ENCODE measurements around the gene ANKRD52. TPM values are rescaled to one million over a fixed set of nuclear protein-coding genes. Genes with fewer than 3 reads are reported as not detected.

ANKRD52 gene
- polyA plus RNA-seq, 2 of the 4 experiments (the other 2 are of a cell fraction): 26.1 to 48.7 TPM

GRCh38 chr12:56300644-56301464 lies 42.7 kb upstream of the ANKRD52 start:
- Histone ChIP-seq H3K9me3 (no peaks in the 10 kb centered on the region), H3K4me3 (peak overlapping the region; percentile 69), H3K4me2 (peak overlapping the region; percentile 78), H3K27ac (peak overlapping the region; percentile 68 to 90), H3K4me1 (peaks cover 23% of the 10 kb centered on the region; the same call in 2 of the 3 replicates)
- 70% methylated on average over 21 of the region's 21 CpGs for WGBS (ENCODE audit: missing lambda C conversion rate)
- no peak for TF ChIP-seq CBX8 (IDR thresholded peaks at IDR 0.05)
- no peak for TF ChIP-seq HMGXB4 (CRISPR knock-in tag; IDR thresholded peaks at IDR 0.05; ENCODE audit: borderline replicate concordance)
- no peak for TF ChIP-seq MAZ (IDR thresholded peaks at IDR 0.05; ENCODE audit: borderline replicate concordance, low read depth, low read length)
- TF ChIP-seq E2F6 (IDR thresholded peaks at IDR 0.05; ENCODE audit: borderline replicate concordance, low read depth): no peak
- 0 out of 2 replicates have a peak, but pooled peaks have one; percentile 44 for TF ChIP-seq HOXB13 (CRISPR knock-in tag; IDR thresholded peaks at IDR 0.05; ENCODE audit: low read depth)
- no peak for TF ChIP-seq REST (IDR thresholded peaks at IDR 0.05)
- TF ChIP-seq POLR2A (IDR thresholded peaks at IDR 0.05; ENCODE audit: low read length): no peak
- TF ChIP-seq FOSB (CRISPR knock-in tag; IDR thresholded peaks at IDR 0.05): 0 out of 2 replicates have a peak, but pooled peaks have one; percentile 68
- TF ChIP-seq HOXA7 (CRISPR knock-in tag; IDR thresholded peaks at IDR 0.05): no peak
- TF ChIP-seq EHF (CRISPR knock-in tag; IDR thresholded peaks at IDR 0.05): peak; percentile 68; the same call in 1 of the 2 replicates
- no peak for TF ChIP-seq CHD4 (IDR thresholded peaks at IDR 0.05; ENCODE audit: borderline replicate concordance)
- TF ChIP-seq CEBPB (IDR thresholded peaks at IDR 0.05): no peak
- ChIA-PET CTCF (interaction anchor here (1.1 kb wide), 2 partner anchors 31 to 91 kb away, joined by 3 to 4 read pairs; no protein-coding TSS in a partner anchor), POLR2A (interaction anchor here (0.6 to 2.9 kb wide), 3 partner anchors 15 to 245 kb away, joined by 3 to 11 read pairs (median 9); partner anchors contain the start of gene CNPY2)
- peak; percentile 3 to 5; a peak in 4 of 6 replicates for ATAC-seq
- FAIRE-seq: no peak
- DNase-seq (ENCODE audit: low read depth in 1 of 2, low spot score in 1 of 2): no peak

- no peak for FAIRE-seq
- peaks cover 23% of the 10 kb centered on the region; the same call in 2 of the 3 replicates for H3K4me1 ChIP-seq
- DNase-seq (ENCODE audit: low read depth in 1 of 2, low spot score in 1 of 2): peak; percentile 94 to 98
- peak within 1 kb of the TSS; percentile 90 to 91 for H3K27ac ChIP-seq
- H3K9me3 ChIP-seq: no peaks in the 10 kb centered on the region
- ATAC-seq: peak; percentile 94 to 97
- H3K4me2 ChIP-seq: peak within 1 kb of the TSS; percentile 78
- ChIA-PET POLR2A (interaction anchor here (0.6 to 2.9 kb wide), 6 partner anchors 8 to 124 kb away, joined by 3 to 11 read pairs (median 3); partner anchors contain the start of genes ANKRD52, CNPY2 and RNF41), CTCF (interaction anchor here (0.9 to 3.5 kb wide), 6 partner anchors 32 to 110 kb away, joined by 3 to 13 read pairs (median 4); partner anchors contain the start of genes ANKRD52, COQ10A and SMARCC2)
- H3K4me3 ChIP-seq: peak within 1 kb of the TSS; percentile 69
- under 1% methylated on average over 34 of the region's 63 CpGs for WGBS (ENCODE audit: missing lambda C conversion rate)
- TF ChIP-seq TP53 (CRISPR knock-in tag; IDR thresholded peaks at IDR 0.05) (no peak), HOXB5 (CRISPR knock-in tag; IDR thresholded peaks at IDR 0.05) (no peak), MAX (IDR thresholded peaks at IDR 0.05) (peak; percentile 96), RAD21 (conservative IDR thresholded peaks at IDR 0.05 in 1 of 2, IDR thresholded peaks at IDR 0.05 in 1 of 2) (no peak), POLR2A (IDR thresholded peaks at IDR 0.05; ENCODE audit: low read length) (peak; percentile 42), NPAS2 (CRISPR knock-in tag; IDR thresholded peaks at IDR 0.05; ENCODE audit: borderline replicate concordance) (no peak), MYC (IDR thresholded peaks at IDR 0.05; ENCODE audit: borderline replicate concordance, low read length) (0 out of 2 replicates have a peak, but pooled peaks have one; percentile 52), JUNB (IDR thresholded peaks at IDR 0.05) (no peak), PBX3 (IDR thresholded peaks at IDR 0.05) (peak; percentile 45; the same call in 1 of the 2 replicates), ESRRA (IDR thresholded peaks at IDR 0.05; ENCODE audit: borderline replicate concordance, low read length) (no peak), REST (IDR thresholded peaks at IDR 0.05) (no peak)
Measured at GRCh38 chr12:56299853-56300643, 41.9 kb upstream of the ANKRD52 start, which contains the start of gene CS. Gene CS (minus strand): TSS chr12:56300330. CDS start chr12:56300201, 129 bp downstream.

Measured in A549 (cell line).